Activated naive CD8-positive, alpha-beta T cell treated with anti-CD3 and anti-CD28 coated beads for 36 hours (primary cell): ENCODE results near the gene DDAH1. TPM values are rescaled to one million over a fixed set of nuclear protein-coding genes. Genes with fewer than 3 reads are reported as not detected.

Source experiments
- DNase-seq: peaks from one replicate; pipeline ENCODE4 v3.0.0; 2021
- H3K27ac Mint-ChIP-seq: one replicate; pipeline ENCODE4 v1.8.0; 2022; ENCODE audit warnings: mild to moderate bottlenecking, moderate library complexity, mixed read lengths
- H3K27me3 Mint-ChIP-seq: one replicate; pipeline ENCODE4 v1.8.0; 2022; ENCODE audit warnings: mild to moderate bottlenecking, mixed read lengths
- H3K36me3 Mint-ChIP-seq: one replicate; pipeline ENCODE4 v1.8.0; 2021; ENCODE audit warnings: mild to moderate bottlenecking, mixed read lengths
- H3K4me1 Mint-ChIP-seq: one replicate; pipeline ENCODE4 v1.8.0; 2021; ENCODE audit warnings: mixed read lengths
- H3K4me3 Mint-ChIP-seq: one replicate; pipeline ENCODE4 v1.8.0; 2022; ENCODE audit warnings: mild to moderate bottlenecking, moderate library complexity, mixed read lengths
- H3K9me3 Mint-ChIP-seq: one replicate; pipeline ENCODE4 v1.8.0; 2022; ENCODE audit warnings: mixed read lengths
- total RNA-seq, 2 experiments: library from RNA; stranded (reverse); gene quantifications; one replicate each; pipeline ENCODE4 v1.2.3, GENCODE V29; 2021

The DDAH1 gene
- total RNA-seq, 2 experiments from 2014 or later = 0.16 TPM; not detected in 1

GRCh38 chr1:85404408-85404807, 60.6 kb downstream of the DDAH1 start:
- no peak overlapping the region for H3K27ac Mint-ChIP-seq
- no peaks in the 10 kb centered on the region for H3K27me3 Mint-ChIP-seq
- DNase-seq = no peak
- no peak overlapping the region for H3K4me3 Mint-ChIP-seq
- H3K36me3 Mint-ChIP-seq = no peaks in the 10 kb centered on the region
- H3K4me1 Mint-ChIP-seq = no peaks in the 10 kb centered on the region
- no peaks in the 10 kb centered on the region for H3K9me3 Mint-ChIP-seq

DNA sequence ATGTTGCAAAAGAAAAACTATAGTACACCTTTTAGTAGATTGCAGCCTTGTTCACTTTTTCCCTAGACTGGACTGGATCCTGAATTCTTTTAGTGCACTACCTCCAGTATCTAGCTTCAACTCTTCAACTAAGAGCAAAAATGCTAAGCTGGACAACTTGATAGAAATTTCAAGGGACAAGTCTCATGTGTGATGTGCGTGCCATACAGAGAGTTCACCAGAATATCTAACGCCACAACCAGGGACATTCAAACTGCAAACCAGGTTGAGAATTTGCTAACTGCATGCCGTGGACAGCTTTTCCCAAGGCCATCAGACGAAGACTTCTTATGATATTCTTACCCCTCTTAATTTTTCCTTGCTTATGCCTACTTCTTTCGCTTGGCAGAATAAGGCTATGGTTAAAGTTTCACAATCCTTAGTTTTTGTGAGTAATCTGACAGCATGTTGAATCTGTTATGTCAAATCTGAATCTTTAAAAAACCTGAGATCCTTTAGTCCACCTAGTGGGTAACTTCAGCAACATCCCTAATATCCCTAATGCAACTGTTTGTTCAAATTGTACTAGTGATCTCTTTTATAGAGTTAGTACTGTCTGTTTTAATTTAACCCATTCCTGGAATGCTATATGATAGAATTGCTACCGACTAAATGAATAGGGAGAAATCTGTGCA, 66.4 kb downstream of the DDAH1 start:
- H3K27ac Mint-ChIP-seq = no peak overlapping the region
- no peaks in the 10 kb centered on the region for H3K9me3 Mint-ChIP-seq
- no peaks in the 10 kb centered on the region for H3K36me3 Mint-ChIP-seq
- H3K4me1 Mint-ChIP-seq = no peaks in the 10 kb centered on the region
- H3K4me3 Mint-ChIP-seq = no peak overlapping the region
- DNase-seq = no peak
- H3K27me3 Mint-ChIP-seq = no peaks in the 10 kb centered on the region

- Mint-ChIP-seq H3K9me3 (no peaks in the 10 kb centered on the region), H3K27me3 (no peaks in the 10 kb centered on the region)
Observed at GRCh38 chr1:85397490-85398032, 67.4 kb downstream of the DDAH1 start.

GRCh38 chr1:85396194-85396593, 68.8 kb downstream of the DDAH1 start:
- H3K4me1 Mint-ChIP-seq = no peaks in the 10 kb centered on the region
- H3K27ac Mint-ChIP-seq = no peak overlapping the region
- H3K27me3 Mint-ChIP-seq = no peaks in the 10 kb centered on the region
- no peaks in the 10 kb centered on the region for H3K9me3 Mint-ChIP-seq
- no peaks in the 10 kb centered on the region for H3K36me3 Mint-ChIP-seq
- no peak overlapping the region for H3K4me3 Mint-ChIP-seq
- DNase-seq = no peak

More at GRCh38 chr1:85397490-85398032, 67.4 kb downstream of the DDAH1 start:
- Mint-ChIP-seq H3K27ac (no peak overlapping the region), H3K4me1 (no peaks in the 10 kb centered on the region), H3K4me3 (no peak overlapping the region), H3K36me3 (no peaks in the 10 kb centered on the region)
- DNase-seq = no peak

DNA sequence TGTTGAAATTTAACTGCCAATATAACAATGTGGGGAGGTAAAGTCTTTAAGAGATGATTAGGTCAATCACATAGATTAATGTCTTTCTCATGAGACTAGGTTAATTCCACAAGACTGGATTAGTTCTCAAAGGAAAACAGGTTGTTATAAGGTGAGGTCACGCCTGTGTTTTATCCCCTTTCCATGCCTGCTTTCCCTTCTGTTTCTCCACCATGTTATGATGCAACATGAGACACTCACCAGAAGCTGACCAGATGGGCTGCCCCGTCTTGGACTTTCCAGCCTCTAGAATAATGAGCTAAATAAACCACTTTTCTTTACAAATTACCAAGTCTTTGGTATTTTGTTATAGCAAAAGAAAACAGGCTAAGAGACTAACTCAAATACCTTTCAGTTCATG, 70.8 kb downstream of the DDAH1 start:
- H3K27ac Mint-ChIP-seq = no peak overlapping the region
- no peaks in the 10 kb centered on the region for H3K27me3 Mint-ChIP-seq
- H3K9me3 Mint-ChIP-seq = no peaks in the 10 kb centered on the region
- no peak overlapping the region for H3K4me3 Mint-ChIP-seq
- DNase-seq = no peak
- no peaks in the 10 kb centered on the region for H3K4me1 Mint-ChIP-seq
- H3K36me3 Mint-ChIP-seq = no peaks in the 10 kb centered on the region

DNA sequence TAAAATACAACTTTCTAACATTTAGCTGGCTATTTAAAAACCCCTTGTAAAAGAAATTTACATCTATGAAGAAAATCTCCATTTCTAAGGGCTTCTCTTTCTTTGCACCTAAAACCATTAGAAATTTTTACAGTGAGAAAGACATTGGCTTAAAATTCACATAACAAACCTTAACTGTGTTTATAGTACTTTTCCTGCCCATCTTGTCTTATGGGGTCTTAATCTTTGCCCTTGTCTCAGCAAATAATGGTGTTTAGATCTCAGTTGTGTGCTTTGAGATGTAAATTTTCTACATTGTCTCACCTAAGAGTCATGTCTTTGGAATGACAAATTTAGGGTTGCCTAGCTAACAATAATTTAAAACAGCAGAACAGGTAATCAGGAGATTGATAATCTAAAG, 71.5 kb downstream of the DDAH1 start:
- Mint-ChIP-seq H3K27ac (no peak overlapping the region), H3K9me3 (no peaks in the 10 kb centered on the region), H3K4me3 (no peak overlapping the region), H3K27me3 (no peaks in the 10 kb centered on the region), H3K4me1 (no peaks in the 10 kb centered on the region), H3K36me3 (no peaks in the 10 kb centered on the region)
- no peak for DNase-seq

- H3K4me1 Mint-ChIP-seq = no peaks in the 10 kb centered on the region
- DNase-seq = no peak
- H3K27me3 Mint-ChIP-seq = no peaks in the 10 kb centered on the region
- peaks cover 6% of the 10 kb centered on the region for H3K9me3 Mint-ChIP-seq
- H3K27ac Mint-ChIP-seq = no peak overlapping the region
- no peaks in the 10 kb centered on the region for H3K36me3 Mint-ChIP-seq
- no peak overlapping the region for H3K4me3 Mint-ChIP-seq
Observed at GRCh38 chr1:85388416-85388815, 76.5 kb downstream of the DDAH1 start.

DNA sequence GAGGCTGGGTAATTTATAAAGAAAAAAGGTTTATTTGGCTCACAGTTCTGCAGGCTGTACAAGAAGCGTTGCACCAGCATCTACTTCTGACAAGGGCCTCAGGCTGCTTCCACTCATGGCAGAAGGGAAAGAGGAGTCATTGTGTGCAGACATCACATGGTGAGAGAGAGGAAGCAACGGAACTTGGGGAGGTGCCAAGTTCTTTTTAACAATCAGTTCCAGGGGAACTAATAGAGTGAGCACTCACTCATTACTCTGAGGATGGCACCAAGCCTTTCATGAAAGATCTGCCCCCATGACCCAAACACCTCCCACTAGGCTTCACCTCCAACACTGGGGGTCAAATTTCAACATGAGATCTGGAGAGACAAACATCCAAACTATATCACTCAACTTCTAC, 77.2 kb downstream of the DDAH1 start:
- H3K27ac Mint-ChIP-seq = no peak overlapping the region
- DNase-seq = no peak
- no peaks in the 10 kb centered on the region for H3K4me1 Mint-ChIP-seq
- H3K36me3 Mint-ChIP-seq = no peaks in the 10 kb centered on the region
- no peaks in the 10 kb centered on the region for H3K27me3 Mint-ChIP-seq
- H3K9me3 Mint-ChIP-seq = peaks cover 8% of the 10 kb centered on the region
- H3K4me3 Mint-ChIP-seq = no peak overlapping the region

DNA sequence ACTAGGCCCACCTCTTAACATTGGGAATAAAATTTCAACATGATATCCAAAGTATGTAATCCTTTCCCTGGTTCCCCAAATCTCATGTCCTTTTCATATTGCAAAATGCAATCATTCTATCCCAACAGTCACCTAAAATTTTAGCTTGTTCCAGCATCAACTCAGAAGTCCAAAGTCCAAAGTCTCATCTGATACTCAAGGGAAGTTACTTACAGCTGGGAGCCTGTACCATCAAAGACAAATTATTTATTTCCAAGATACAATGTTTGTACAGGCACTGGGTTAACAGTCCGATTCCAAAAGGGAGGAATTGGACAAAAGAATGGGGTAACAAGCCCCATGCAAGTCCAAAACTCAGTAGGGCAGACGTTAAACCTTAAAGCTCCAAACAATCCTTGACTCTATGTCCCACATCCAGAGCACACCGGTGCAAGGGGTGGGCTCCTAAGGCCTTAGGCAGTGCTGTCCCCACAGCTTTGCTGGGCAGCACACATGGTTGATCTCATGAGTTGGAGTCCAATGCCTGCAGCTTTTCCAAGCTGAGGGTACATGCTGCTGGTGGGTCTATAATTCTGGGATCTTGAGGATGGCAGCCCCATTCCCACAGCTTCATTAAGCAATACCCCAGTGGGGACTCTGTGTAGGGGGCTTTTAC, 78.8 kb downstream of the DDAH1 start:
- DNase-seq = no peak
- no peaks in the 10 kb centered on the region for H3K36me3 Mint-ChIP-seq
- H3K4me1 Mint-ChIP-seq = no peaks in the 10 kb centered on the region
- peaks cover 9% of the 10 kb centered on the region for H3K9me3 Mint-ChIP-seq
- no peak overlapping the region for H3K27ac Mint-ChIP-seq
- no peak overlapping the region for H3K4me3 Mint-ChIP-seq
- no peaks in the 10 kb centered on the region for H3K27me3 Mint-ChIP-seq

DNA sequence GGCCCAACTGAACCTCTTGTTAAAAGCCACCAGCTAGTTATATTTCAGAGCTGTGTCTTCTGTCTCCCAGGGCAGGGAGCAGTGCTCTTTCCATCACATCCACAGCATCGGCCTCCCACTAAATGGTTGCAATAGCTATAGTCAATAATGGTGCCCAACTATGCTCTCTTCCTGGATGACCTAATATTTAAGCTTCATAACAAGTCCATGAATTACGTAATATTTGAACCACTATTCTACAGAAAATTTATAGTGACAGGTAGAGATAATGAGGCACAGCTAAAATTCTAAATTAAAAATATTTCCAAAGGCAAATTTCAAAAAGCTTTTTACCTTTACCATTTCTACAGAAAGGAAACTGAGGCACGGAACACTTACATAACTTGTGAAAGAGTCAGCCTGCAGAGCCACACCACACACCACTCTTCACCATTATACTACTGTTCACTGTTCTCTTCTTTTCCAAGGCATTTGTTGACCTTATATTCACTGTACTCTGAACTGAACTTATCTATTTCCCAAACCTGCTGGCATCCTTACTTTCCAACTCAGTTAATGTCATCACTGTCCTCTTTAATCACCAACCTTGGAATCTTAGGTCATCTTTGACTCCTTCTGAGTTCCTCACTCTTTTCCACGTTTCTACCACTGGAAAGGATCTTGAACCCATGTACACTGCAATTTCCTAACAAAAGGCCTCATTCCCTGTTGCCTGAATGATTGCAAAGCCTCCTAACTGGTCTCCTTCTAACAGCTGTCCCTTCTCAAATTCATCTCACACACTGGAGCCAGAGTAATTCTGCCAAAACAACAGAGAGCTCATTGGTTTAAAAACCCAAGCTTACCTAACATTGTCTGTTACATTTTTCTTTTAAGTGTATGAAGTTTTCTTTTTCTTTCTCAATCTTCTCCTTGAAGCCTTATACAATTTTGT, 85.5 kb downstream of the DDAH1 start:
- H3K4me1 Mint-ChIP-seq = no peaks in the 10 kb centered on the region
- no peak overlapping the region for H3K27ac Mint-ChIP-seq
- no peaks in the 10 kb centered on the region for H3K36me3 Mint-ChIP-seq
- peaks cover 3% of the 10 kb centered on the region for H3K9me3 Mint-ChIP-seq
- no peak overlapping the region for H3K4me3 Mint-ChIP-seq
- DNase-seq = no peak
- peaks cover 10% of the 10 kb centered on the region for H3K27me3 Mint-ChIP-seq

GRCh38 chr1:85378534-85378933, 86.4 kb downstream of the DDAH1 start:
- Mint-ChIP-seq H3K27me3 (peaks cover 10% of the 10 kb centered on the region), H3K27ac (no peak overlapping the region), H3K9me3 (peaks cover 3% of the 10 kb centered on the region), H3K4me1 (no peaks in the 10 kb centered on the region), H3K4me3 (no peak overlapping the region), H3K36me3 (no peaks in the 10 kb centered on the region)
- no peak for DNase-seq

DNA sequence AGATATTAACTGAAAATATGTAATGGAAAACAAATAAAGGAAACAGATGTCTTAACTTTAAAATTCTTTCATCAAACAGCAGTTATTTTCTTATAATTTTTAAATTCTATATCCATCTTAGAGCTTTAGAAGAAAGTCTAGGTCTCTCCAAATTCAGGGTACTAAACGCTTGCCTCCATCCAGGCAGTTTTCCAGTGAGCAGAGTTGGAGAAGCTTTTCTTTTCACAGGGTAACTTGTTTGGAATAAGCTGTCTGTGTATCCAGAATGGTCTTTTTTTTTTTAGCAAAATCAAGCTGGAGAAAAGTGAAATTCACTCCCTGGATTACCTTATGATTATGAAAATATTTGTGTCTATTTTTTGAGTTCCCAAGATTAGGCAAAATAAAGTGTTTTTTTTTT, 88.6 kb downstream of the DDAH1 start:
- H3K9me3 Mint-ChIP-seq = no peaks in the 10 kb centered on the region
- H3K4me3 Mint-ChIP-seq = no peak overlapping the region
- no peaks in the 10 kb centered on the region for H3K4me1 Mint-ChIP-seq
- no peak overlapping the region for H3K27ac Mint-ChIP-seq
- peaks cover 10% of the 10 kb centered on the region for H3K27me3 Mint-ChIP-seq
- no peak for DNase-seq
- no peaks in the 10 kb centered on the region for H3K36me3 Mint-ChIP-seq

DNA sequence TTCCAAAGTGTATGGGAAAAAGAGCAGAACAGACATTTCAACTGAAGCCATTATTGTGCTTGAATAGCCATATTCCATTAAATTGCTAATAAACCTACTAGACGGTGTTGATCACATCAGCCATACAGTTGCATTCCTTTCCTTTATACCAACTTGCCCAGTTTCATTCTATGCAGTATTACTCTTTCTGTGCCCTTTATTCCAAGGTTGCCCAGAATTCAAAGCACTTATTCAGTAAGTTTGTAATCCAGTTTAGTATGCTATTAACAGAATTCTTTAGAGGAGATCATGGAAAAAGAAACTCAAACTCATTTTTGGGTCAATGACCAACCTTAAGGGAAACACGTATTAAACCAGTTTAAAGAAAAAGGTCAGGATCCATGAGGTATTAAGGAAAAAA, 89.5 kb downstream of the DDAH1 start:
- no peak overlapping the region for H3K4me3 Mint-ChIP-seq
- no peaks in the 10 kb centered on the region for H3K36me3 Mint-ChIP-seq
- no peaks in the 10 kb centered on the region for H3K4me1 Mint-ChIP-seq
- no peak overlapping the region for H3K27ac Mint-ChIP-seq
- H3K9me3 Mint-ChIP-seq = no peaks in the 10 kb centered on the region
- DNase-seq = no peak
- H3K27me3 Mint-ChIP-seq = peaks cover 10% of the 10 kb centered on the region

DNA sequence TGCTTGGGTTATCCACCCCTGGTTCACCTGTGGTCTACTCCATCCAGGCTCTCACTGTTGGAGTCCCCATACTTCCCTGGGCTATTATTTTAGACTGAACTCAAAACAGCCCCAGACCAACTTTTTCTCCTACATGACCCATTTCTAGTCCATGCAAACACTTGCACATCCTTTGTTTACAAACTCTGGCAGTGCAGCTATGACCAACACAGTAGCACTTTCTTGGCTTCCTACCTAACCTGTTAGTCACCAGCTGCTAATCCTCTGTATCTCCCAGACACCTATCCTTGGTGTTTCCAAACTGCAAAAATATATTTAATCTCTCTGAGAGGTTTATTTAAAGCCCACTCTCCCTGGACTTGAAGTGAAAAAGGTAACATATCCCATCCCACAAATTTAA, 90.8 kb downstream of the DDAH1 start:
- Mint-ChIP-seq H3K4me1 (no peaks in the 10 kb centered on the region), H3K9me3 (no peaks in the 10 kb centered on the region), H3K27me3 (peaks cover 10% of the 10 kb centered on the region), H3K4me3 (no peak overlapping the region), H3K27ac (no peak overlapping the region), H3K36me3 (no peaks in the 10 kb centered on the region)
- DNase-seq = no peak

GRCh38 chr1:85373378-85373708, 91.6 kb downstream of the DDAH1 start:
- no peak for DNase-seq
- Mint-ChIP-seq H3K27ac (no peak overlapping the region), H3K27me3 (peaks cover 10% of the 10 kb centered on the region), H3K4me3 (no peak overlapping the region), H3K4me1 (no peaks in the 10 kb centered on the region), H3K9me3 (no peaks in the 10 kb centered on the region), H3K36me3 (no peaks in the 10 kb centered on the region)
